GM12873 (cell line): ENCODE data around the gene NCBP3.

Source experiments
- TF ChIP-seq, protein P1 (sequence below): IDR thresholded peaks from 2 replicates; pipeline ENCODE4 v1.5.1; 2012; ENCODE audit warnings: low read depth, mild to moderate bottlenecking, moderate library complexity, low read length, control low read depth; ENCODE audit not compliant: insufficient read depth; ENCODE audit errors: missing control alignments

Gene NCBP3

DNA sequence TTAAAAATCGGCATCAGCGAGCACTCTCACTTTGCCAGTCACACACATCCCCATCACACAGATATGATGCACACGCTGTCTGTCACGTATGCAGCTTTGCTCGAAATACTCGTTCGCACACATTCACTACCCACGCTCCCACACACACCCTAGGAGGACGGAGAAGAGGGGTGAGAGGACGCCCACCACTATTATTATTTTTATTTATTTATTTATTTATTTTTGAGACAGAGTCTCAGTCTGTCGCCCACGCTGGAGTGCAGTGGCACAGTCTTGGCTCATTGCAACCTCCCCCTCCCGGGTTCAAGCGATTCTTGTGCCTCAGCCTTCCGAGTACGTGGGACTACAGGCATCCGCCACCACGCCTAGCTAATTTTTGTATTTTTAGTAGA lies 92.0 kb downstream of the NCBP3 start:
- TF ChIP-seq, protein P1, sequence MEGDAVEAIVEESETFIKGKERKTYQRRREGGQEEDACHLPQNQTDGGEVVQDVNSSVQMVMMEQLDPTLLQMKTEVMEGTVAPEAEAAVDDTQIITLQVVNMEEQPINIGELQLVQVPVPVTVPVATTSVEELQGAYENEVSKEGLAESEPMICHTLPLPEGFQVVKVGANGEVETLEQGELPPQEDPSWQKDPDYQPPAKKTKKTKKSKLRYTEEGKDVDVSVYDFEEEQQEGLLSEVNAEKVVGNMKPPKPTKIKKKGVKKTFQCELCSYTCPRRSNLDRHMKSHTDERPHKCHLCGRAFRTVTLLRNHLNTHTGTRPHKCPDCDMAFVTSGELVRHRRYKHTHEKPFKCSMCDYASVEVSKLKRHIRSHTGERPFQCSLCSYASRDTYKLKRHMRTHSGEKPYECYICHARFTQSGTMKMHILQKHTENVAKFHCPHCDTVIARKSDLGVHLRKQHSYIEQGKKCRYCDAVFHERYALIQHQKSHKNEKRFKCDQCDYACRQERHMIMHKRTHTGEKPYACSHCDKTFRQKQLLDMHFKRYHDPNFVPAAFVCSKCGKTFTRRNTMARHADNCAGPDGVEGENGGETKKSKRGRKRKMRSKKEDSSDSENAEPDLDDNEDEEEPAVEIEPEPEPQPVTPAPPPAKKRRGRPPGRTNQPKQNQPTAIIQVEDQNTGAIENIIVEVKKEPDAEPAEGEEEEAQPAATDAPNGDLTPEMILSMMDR = no peak

DNA sequence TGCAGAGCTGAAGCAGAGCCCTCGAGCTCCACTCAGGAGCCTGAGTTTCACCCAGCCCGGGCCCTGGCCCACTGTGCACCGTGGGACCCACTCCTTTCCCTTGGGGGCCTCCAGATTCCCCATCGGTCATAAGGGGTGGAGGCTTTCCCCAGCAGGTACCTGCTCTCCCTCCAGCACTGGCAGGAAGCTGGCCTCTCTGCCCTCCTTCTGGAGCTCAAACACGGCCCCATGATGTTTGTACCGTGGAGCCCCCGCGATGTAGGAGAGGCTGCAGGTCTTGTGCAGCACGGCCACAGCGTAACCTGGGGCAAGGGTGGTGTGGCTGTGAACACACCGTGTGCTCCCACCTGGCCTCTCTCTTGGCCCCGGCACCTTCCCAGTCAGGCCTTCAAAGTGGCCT lies 92.4 kb downstream of the NCBP3 start:
- TF ChIP-seq, protein P1 = no peak
